Endothelial cell of umbilical vein (primary cell): ENCODE results near the gene ZDHHC16. TPM values are rescaled to one million over a fixed set of nuclear protein-coding genes. Genes with fewer than 3 reads are reported as not detected.

Experiments
- BruUV-seq: library from RNA; stranded (reverse); fragments of 400-500 nt; replicated peaks from 2 replicates; lab custom pipeline; 2021; lab: Mats Ljungman, UMichigan
- CTCF ChIA-PET: fragments of 300-600, 350-600 bp; sonication (Branson Sonifier 250); formaldehyde crosslinking; loops from one replicate; lab custom pipeline; 2021; ENCODE audit warnings: antibody characterized with exemption, inconsistent platforms; lab: Charles Lee
- POLR2A ChIA-PET: fragments of 300-600, 350-600 bp; sonication (Branson Sonifier 250); formaldehyde crosslinking; loops from one replicate; lab custom pipeline; 2021; ENCODE audit warnings: antibody characterized with exemption, inconsistent platforms; lab: Charles Lee
- DNase-seq: peaks from one replicate; pipeline ENCODE4 v3.0.0-alpha.2; 2011; ENCODE audit warnings: low read depth, low spot score
- FAIRE-seq: peaks from 2 replicates; lab custom pipeline; 2011; peaks lifted over from hg19 to GRCh38; lab: Jason Lieb, UNC
- H2AFZ ChIP-seq: 2 replicates; pipeline ENCODE4 v1.6.0; 2012; ENCODE audit warnings: low read depth, low read length, control low read depth, inconsistent platforms
- H3K27ac ChIP-seq: 2 replicates; pipeline ENCODE4 v1.5.1; 2011; ENCODE audit warnings: low read depth, mild to moderate bottlenecking, control low read depth, low read length, moderate library complexity; ENCODE audit not compliant: insufficient read depth
- H3K27me3 ChIP-seq, 2 experiments: 2 replicates each; pipeline versions ENCODE4 v1.6.0 to v1.6.1; 2011; ENCODE audit warnings: low read length in 2 of 2, mixed read lengths in 1 of 2; ENCODE audit not compliant: control insufficient read depth in 2 of 2, insufficient read depth in 2 of 2
- H3K36me3 ChIP-seq, 2 experiments: 2 replicates in 1 of 2; 3 replicates in 1 of 2; pipeline ENCODE4 v1.5.1; 2011; ENCODE audit warnings: low read length in 2 of 2, mild to moderate bottlenecking in 1 of 2, moderate library complexity in 1 of 2; ENCODE audit not compliant: control insufficient read depth in 2 of 2, insufficient read depth in 2 of 2; ENCODE audit errors: extremely low read depth in 1 of 2
- H3K4me1 ChIP-seq: 3 replicates; pipeline ENCODE4 v1.5.1; 2011; ENCODE audit warnings: mild to moderate bottlenecking, low read length; ENCODE audit not compliant: control insufficient read depth, insufficient read depth; ENCODE audit errors: extremely low read depth
- H3K4me2 ChIP-seq: 2 replicates; pipeline ENCODE4 v1.6.1; 2011; ENCODE audit warnings: low read length, control low read depth, mixed read lengths; ENCODE audit not compliant: insufficient read depth
- H3K4me3 ChIP-seq, 3 experiments: fragments of 200-600 bp in 1 of 3; sonication (generic), shearing (Covaris generic) in 1 of 3; replicated peaks in 1 of 3; 2 replicates each; pipeline ENCODE4 v1.5.1; 2011 to 2016; ENCODE audit warnings: control low read depth in 3 of 3, low read length in 3 of 3, mild to moderate bottlenecking in 2 of 3, inconsistent platforms in 1 of 3, low read depth in 1 of 3, moderate library complexity in 1 of 3; ENCODE audit not compliant: insufficient read depth in 1 of 3
- H3K79me2 ChIP-seq: 2 replicates; pipeline ENCODE4 v1.6.0; 2012; ENCODE audit warnings: low read length, inconsistent platforms; ENCODE audit not compliant: control insufficient read depth, insufficient read depth
- H3K9ac ChIP-seq: replicated peaks from 2 replicates; pipeline ENCODE3; 2011; ENCODE audit warnings: low read length, control low read depth; ENCODE audit not compliant: insufficient read depth; ENCODE audit errors: extremely low read depth
- H3K9me1 ChIP-seq: replicated peaks from 3 replicates; pipeline ENCODE4 v1.6.0; 2011; ENCODE audit warnings: mild to moderate bottlenecking, low read length; ENCODE audit not compliant: control insufficient read depth, insufficient read depth; ENCODE audit errors: extremely low read depth
- H3K9me3 ChIP-seq: replicated peaks from 2 replicates; pipeline ENCODE4 v1.5.1; 2012; ENCODE audit warnings: low read length, inconsistent platforms; ENCODE audit not compliant: control insufficient read depth, insufficient read depth
- H4K20me1 ChIP-seq: replicated peaks from 2 replicates; pipeline ENCODE3; 2011; ENCODE audit warnings: mild to moderate bottlenecking, low read length; ENCODE audit not compliant: control insufficient read depth, insufficient read depth; ENCODE audit errors: extremely low read depth
- CTCF ChIP-seq, 2 donors: IDR thresholded peaks; 1 replicate in 1 of 2; 2 replicates in 1 of 2; pipeline ENCODE4 v1.5.1; 2011; ENCODE audit warnings: low read length in 2 of 2, mild to moderate bottlenecking in 2 of 2, moderate library complexity in 2 of 2, control low read depth in 1 of 2, inconsistent platforms in 1 of 2, low read depth in 1 of 2; ENCODE audit not compliant: insufficient read depth in 1 of 2; ENCODE audit errors: extremely low read depth in 1 of 2
- EZH2 ChIP-seq: IDR thresholded peaks from 2 replicates; pipeline ENCODE4 v1.6.1; 2012; ENCODE audit warnings: borderline replicate concordance, low read depth, mild to moderate bottlenecking, moderate library complexity, low read length, inconsistent platforms; ENCODE audit not compliant: severe bottlenecking
- FOS ChIP-seq: IDR thresholded peaks from 2 replicates; pipeline ENCODE4 v1.6.1; 2011; ENCODE audit warnings: mild to moderate bottlenecking, low read length, moderate library complexity, borderline replicate concordance; ENCODE audit not compliant: insufficient read depth
- GATA2 ChIP-seq: IDR thresholded peaks from 2 replicates; pipeline ENCODE4 v1.7.0; 2011; ENCODE audit warnings: low read depth, mild to moderate bottlenecking, moderate library complexity, mixed read lengths, low read length; ENCODE audit not compliant: insufficient read length, insufficient read depth
- JUN ChIP-seq: IDR thresholded peaks from 2 replicates; pipeline ENCODE4 v1.6.1; 2011; ENCODE audit warnings: borderline replicate concordance, low read depth; ENCODE audit not compliant: insufficient read length, insufficient read depth
- MAX ChIP-seq: IDR thresholded peaks from 2 replicates; pipeline ENCODE4 v1.6.1; 2011; ENCODE audit not compliant: insufficient read depth, insufficient read length
- MYC ChIP-seq: IDR thresholded peaks from one replicate; pipeline ENCODE4 v1.6.1; 2011; ENCODE audit warnings: mild to moderate bottlenecking, low read depth, low read length
- POLR2A ChIP-seq: IDR thresholded peaks from 2 replicates; pipeline ENCODE4 v1.6.1; 2012; ENCODE audit warnings: low read depth, mild to moderate bottlenecking, control low read depth, low read length
- POLR2AphosphoS5 ChIP-seq: IDR thresholded peaks from 2 replicates; pipeline ENCODE4 v1.6.1; 2012; ENCODE audit warnings: low read depth, mild to moderate bottlenecking, control low read depth, low read length, moderate library complexity; ENCODE audit not compliant: insufficient read depth
- dilution Hi-C: fragments of 300-500 bp; cut with MboI; formaldehyde crosslinking; loops from one replicate; pipeline ENCODE4 v1.15.0; 2019; ENCODE audit warnings: low sequenced_read_pairs; ENCODE audit not compliant: extremely low pct_ligation_motif_present
- intact Hi-C: fragments of 100-400 bp; cut with micrococcal nuclease; formaldehyde crosslinking; loops from one replicate; pipeline ENCODE4 v1.10.0; 2022
- polyA plus RNA-seq, 4 experiments: library from polyadenylated mRNA; depleted of rRNA in 3 of 4; stranded (reverse) in 3 of 4; unstranded in 1 of 4; fragments of >200 nt; gene quantifications; 2 replicates each; pipeline versions ENCODE4 v1.2.1 to v1.2.3, GENCODE V29; 2011 to 2012; ENCODE audit warnings: missing spikeins in 1 of 4
- total RNA-seq: library from RNA; stranded (reverse); gene quantifications from 2 replicates; pipeline ENCODE4 v1.2.3, GENCODE V29; 2021

ZDHHC16 gene
- total and polyA plus RNA-seq, 2 donors (not counting 3 experiments of a cell fraction or from before 2014, with no cell fraction given), result 52.0 to 125 TPM

- Histone ChIP-seq H3K27ac (no peak overlapping the region), H3K79me2 (no peaks in the 10 kb centered on the region), H4K20me1 (no peaks in the 10 kb centered on the region), H3K9ac (no peak overlapping the region), H2AFZ (no peak overlapping the region), H3K27me3 (no peaks in the 10 kb centered on the region), H3K9me3 (no peaks in the 10 kb centered on the region), H3K4me2 (no peak overlapping the region), H3K36me3 (no peaks in the 10 kb centered on the region), H3K4me3 (no peak overlapping the region), H3K9me1 (no peaks in the 10 kb centered on the region), H3K4me1 (no peaks in the 10 kb centered on the region)
- intact Hi-C loops (no loop called here), dilution Hi-C loops (no loop called here)
- BruUV-seq, result no TSS peak
- DNase-seq (no peak), FAIRE-seq (no peak)
- ChIA-PET POLR2A (no interaction called here), CTCF (no interaction called here)
- no peak for TF ChIP-seq POLR2AphosphoS5
- no peak for TF ChIP-seq GATA2
- no peak for TF ChIP-seq MYC
- no peak for TF ChIP-seq JUN
- TF ChIP-seq EZH2, result no peak
- no peak for TF ChIP-seq POLR2A
- TF ChIP-seq MAX, result no peak
- TF ChIP-seq FOS, result no peak
- TF ChIP-seq CTCF (IDR thresholded peaks at IDR 0.05; ENCODE audit: extremely low read depth in 1 of 2, insufficient read depth in 1 of 2, low read depth in 1 of 2, low read length in 2 of 2), result no peak
Measured at GRCh38 chr10:97411406-97411805, 34.6 kb upstream of the ZDHHC16 start.
